ENCODE data around the gene MASP1. TPM values are rescaled to one million over a fixed set of nuclear protein-coding genes. Genes with fewer than 3 reads are reported as not detected.
"Not testable (repeated sequence)": the region's sequence is repeated elsewhere in the genome, so short reads cannot be mapped to it uniquely, and the experiment has no call there.

Gene MASP1
- total RNA-seq, 4 donors from 2014 or later = 1.0 to 6.0 (median 2.4) TPM

DNA sequence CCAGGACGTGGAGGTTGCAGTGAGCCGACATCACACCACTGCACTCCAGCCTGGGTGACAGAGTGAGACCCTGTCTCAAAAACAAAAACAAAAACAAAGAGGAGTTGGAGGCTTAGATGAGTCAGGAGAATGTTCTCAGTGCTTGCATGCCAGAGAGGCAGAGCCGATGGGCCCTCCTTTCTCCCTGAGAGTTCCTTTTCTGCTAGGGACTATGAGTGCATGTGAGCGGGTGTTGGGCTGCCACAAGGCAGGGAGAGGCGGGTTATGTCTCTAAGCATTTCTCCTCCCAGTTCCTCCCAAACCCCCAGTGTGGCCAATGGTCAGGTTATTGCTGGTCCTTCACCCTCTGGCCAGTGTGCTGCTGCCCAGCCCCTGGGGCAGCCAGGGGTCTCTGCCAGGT lies 49.1 kb downstream of the MASP1 start:
- Histone ChIP-seq H3K36me3 (no peaks in the 10 kb centered on the region), H3K4me1 (peaks cover 3% of the 10 kb centered on the region), H3K9me3 (no peaks in the 10 kb centered on the region), H3K27me3 (no peaks in the 10 kb centered on the region), H3K27ac (no peak overlapping the region), H3K4me3 (no peak overlapping the region)
- TF ChIP-seq CTCF (IDR thresholded peaks at IDR 0.05) = no peak
- TF ChIP-seq POLR2A (IDR thresholded peaks at IDR 0.05) = no peak
- TF ChIP-seq EP300 (IDR thresholded peaks at IDR 0.05) = no peak
- no peak for TF ChIP-seq POLR2AphosphoS5 (IDR thresholded peaks at IDR 0.05)
- WGBS = 87% methylated on average over 5 of the region's 5 CpGs
- DNase-seq (ENCODE audit: low spot score in 2 of 2) = no peak

- H3K9me3 ChIP-seq, H3K4me3 ChIP-seq: not testable (repeated sequence)
These were observed 52.7 kb downstream of the MASP1 start for GRCh38 chr3:187238835-187239234.

DNA sequence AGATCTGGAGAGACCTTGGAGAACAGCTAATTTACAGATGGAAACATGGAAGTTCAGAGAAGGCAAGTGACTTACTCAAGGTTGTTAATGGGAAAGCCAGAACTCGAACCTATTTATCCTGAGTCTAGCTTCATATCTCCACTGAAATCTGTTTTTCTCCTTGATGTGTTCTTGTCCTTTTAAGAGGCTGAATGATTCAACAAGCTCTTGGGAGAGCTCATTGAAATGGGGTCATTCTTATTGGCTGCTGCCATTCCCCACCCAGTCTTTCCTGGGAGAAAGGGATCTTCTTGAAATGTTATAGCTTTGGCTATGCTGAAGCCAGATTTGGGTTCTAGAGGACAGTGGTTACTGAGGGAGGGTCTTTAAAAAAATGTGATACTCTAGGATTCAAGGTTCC lies 53.3 kb downstream of the MASP1 start:
- H3K27ac ChIP-seq = no peak overlapping the region
- 83% methylated on average over 1 of the region's 1 CpG for WGBS
- no peak for DNase-seq (ENCODE audit: low spot score in 2 of 2)
- no peaks in the 10 kb centered on the region for H3K4me1 ChIP-seq
- TF ChIP-seq EP300 (IDR thresholded peaks at IDR 0.05) = no peak
- no peaks in the 10 kb centered on the region for H3K36me3 ChIP-seq
- H3K9me3 ChIP-seq = no peaks in the 10 kb centered on the region
- H3K27me3 ChIP-seq = no peaks in the 10 kb centered on the region
- no peak overlapping the region for H3K4me3 ChIP-seq

More at GRCh38 chr3:187238835-187239234, 52.7 kb downstream of the MASP1 start:
- 92% methylated on average over 4 of the region's 4 CpGs for WGBS
- not testable (repeated sequence) for H3K27me3 ChIP-seq; H3K36me3 ChIP-seq; H3K27ac ChIP-seq; DNase-seq (ENCODE audit: low spot score in 2 of 2); H3K4me1 ChIP-seq

DNA sequence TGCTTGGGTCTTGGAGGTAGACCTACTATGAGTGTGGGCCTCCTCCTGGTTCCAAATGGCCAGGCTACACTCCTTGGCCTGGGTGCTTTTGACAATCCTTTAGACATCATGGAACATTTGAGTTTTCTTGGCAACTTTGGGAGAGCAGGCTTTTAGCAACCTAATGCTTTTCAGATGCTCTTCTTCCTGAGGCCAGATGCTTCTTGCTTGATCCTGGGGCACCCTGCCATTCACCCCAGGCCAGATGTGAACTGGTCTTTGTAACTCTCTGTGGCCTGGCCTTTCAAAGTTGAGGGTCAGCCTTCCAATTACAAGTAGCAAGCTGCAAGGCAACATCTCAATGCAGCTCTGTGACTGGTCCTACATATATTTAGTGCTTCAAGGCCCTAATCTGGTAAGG lies 53.8 kb downstream of the MASP1 start:
- DNase-seq (ENCODE audit: low spot score in 2 of 2) = no peak
- no peaks in the 10 kb centered on the region for H3K27me3 ChIP-seq
- no peaks in the 10 kb centered on the region for H3K4me1 ChIP-seq
- no peaks in the 10 kb centered on the region for H3K9me3 ChIP-seq
- no peak overlapping the region for H3K4me3 ChIP-seq
- TF ChIP-seq CTCF (IDR thresholded peaks at IDR 0.05) = no peak
- no peak overlapping the region for H3K27ac ChIP-seq
- no peaks in the 10 kb centered on the region for H3K36me3 ChIP-seq

DNA sequence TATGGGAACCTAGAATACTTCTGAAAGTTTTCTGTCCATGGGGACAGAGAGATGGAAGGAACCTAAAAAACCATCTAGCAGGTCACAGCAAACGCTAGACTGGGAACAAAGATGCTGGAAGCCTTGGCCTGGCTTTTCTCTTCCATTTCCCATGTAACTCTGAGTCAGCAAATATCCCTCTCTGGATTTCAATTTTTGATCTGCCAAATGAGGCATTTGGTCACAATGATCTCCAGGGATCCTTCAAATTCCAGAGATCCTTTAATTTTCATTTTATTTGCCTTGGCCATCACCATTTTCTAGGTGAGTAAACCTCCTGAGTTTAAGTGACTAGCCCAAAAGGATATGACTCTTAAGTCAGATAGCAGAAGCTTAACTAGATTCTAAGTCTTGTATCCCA lies 54.6 kb downstream of the MASP1 start:
- peaks cover under 1% of the 10 kb centered on the region for H3K27me3 ChIP-seq
- H3K36me3 ChIP-seq = no peaks in the 10 kb centered on the region
- no peaks in the 10 kb centered on the region for H3K9me3 ChIP-seq
- WGBS = 76% methylated on average over 1 of the region's 1 CpG
- H3K4me3 ChIP-seq = no peak overlapping the region
- no peak for DNase-seq (ENCODE audit: low spot score in 2 of 2)
- H3K27ac ChIP-seq = no peak overlapping the region
- H3K4me1 ChIP-seq = no peaks in the 10 kb centered on the region
- no peak for TF ChIP-seq CTCF (IDR thresholded peaks at IDR 0.05)
- no peak for TF ChIP-seq EP300 (IDR thresholded peaks at IDR 0.05)
- TF ChIP-seq POLR2AphosphoS5 (IDR thresholded peaks at IDR 0.05) = no peak
- TF ChIP-seq POLR2A (IDR thresholded peaks at IDR 0.05) = no peak

DNA sequence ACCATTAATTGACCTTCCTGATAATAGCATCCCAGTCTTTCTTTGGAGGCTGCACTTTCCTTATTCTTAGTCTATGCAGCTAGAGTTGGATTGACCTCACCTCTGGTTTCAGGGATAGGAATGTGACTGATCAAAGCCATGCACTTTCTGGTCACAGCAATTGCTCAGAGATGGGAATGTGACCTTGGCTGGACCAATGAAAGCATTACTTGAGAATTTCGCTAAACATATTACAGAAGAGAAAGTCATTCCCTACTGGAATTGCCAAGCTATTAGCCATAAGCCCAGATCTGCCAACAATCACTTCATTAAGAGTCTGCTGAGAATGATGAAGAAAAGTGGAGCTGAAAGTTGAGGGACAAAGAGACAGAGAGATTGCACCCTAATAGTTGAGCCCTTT lies 61.5 kb downstream of the MASP1 start:
- Histone ChIP-seq H3K36me3 (no peaks in the 10 kb centered on the region), H3K27me3 (peaks cover 3% of the 10 kb centered on the region), H3K27ac (no peak overlapping the region), H3K4me1 (no peaks in the 10 kb centered on the region), H3K4me3 (no peak overlapping the region), H3K9me3 (no peaks in the 10 kb centered on the region)
- no peak for DNase-seq (ENCODE audit: low spot score in 2 of 2)
- no peak for TF ChIP-seq CTCF (IDR thresholded peaks at IDR 0.05)
- TF ChIP-seq POLR2AphosphoS5 (IDR thresholded peaks at IDR 0.05) = no peak
- WGBS = 94% methylated on average over 1 of the region's 1 CpG

Data from suprapubic skin (tissue), 4 donors.